Mucosa of stomach (tissue), 1 donor: ENCODE data around the gene MRTFB.
"Not testable (repeated sequence)": the region's sequence is repeated elsewhere in the genome, so short reads cannot be mapped to it uniquely, and the experiment has no call there.

Experiments
- H3K27me3 ChIP-seq: one replicate; pipeline ENCODE4 v1.7.0; 2013; ENCODE audit warnings: mild to moderate bottlenecking, low read length; ENCODE audit not compliant: control insufficient read depth, insufficient read depth
- H3K36me3 ChIP-seq: one replicate; pipeline ENCODE4 v1.7.0; 2013; ENCODE audit warnings: low read length; ENCODE audit not compliant: control insufficient read depth, insufficient read depth
- H3K4me1 ChIP-seq: one replicate; pipeline ENCODE4 v1.7.0; 2013; ENCODE audit warnings: mild to moderate bottlenecking, low read length; ENCODE audit not compliant: control insufficient read depth, insufficient read depth
- H3K4me3 ChIP-seq: one replicate; pipeline ENCODE4 v1.7.0; 2013; ENCODE audit warnings: low read length
- H3K9ac ChIP-seq: one replicate; pipeline ENCODE4 v1.7.0; 2013; ENCODE audit warnings: mild to moderate bottlenecking, low read length, moderate library complexity
- H3K9me3 ChIP-seq: one replicate; pipeline ENCODE4 v1.7.0; 2013; ENCODE audit warnings: mild to moderate bottlenecking, low read length, moderate library complexity; ENCODE audit not compliant: control insufficient read depth
- donor health status: Pancreatic carcinoma.

The MRTFB gene

GRCh38 chr16:14070877-14071575, at the start of gene MRTFB:
TSS of gene MRTFB (plus strand) at chr16:14071319. CDS start at chr16:14140607, 69,288 bp downstream.
- peaks cover 22% of the 10 kb centered on the region for H3K4me1 ChIP-seq
- H3K36me3 ChIP-seq: no peaks in the 10 kb centered on the region
- no peaks in the 10 kb centered on the region for H3K9me3 ChIP-seq
- H3K9ac ChIP-seq: peak within 1 kb of the TSS; percentile 82
- no peaks in the 10 kb centered on the region for H3K27me3 ChIP-seq
- peak within 1 kb of the TSS; percentile 45 for H3K4me3 ChIP-seq

GRCh38 chr16:14023526-14023925, 47.6 kb upstream of the MRTFB start:
- not testable (repeated sequence) for H3K9ac ChIP-seq

GRCh38 chr16:14024283-14024682, 46.8 kb upstream of the MRTFB start:
- Histone ChIP-seq H3K4me1 (peaks cover 8% of the 10 kb centered on the region), H3K9me3 (no peaks in the 10 kb centered on the region), H3K4me3 (no peak overlapping the region), H3K27me3 (no peaks in the 10 kb centered on the region), H3K9ac (no peak overlapping the region), H3K36me3 (no peaks in the 10 kb centered on the region)

More at GRCh38 chr16:14023526-14023925, 47.6 kb upstream of the MRTFB start:
- H3K36me3 ChIP-seq, H3K27me3 ChIP-seq, H3K4me3 ChIP-seq, H3K9me3 ChIP-seq, H3K4me1 ChIP-seq: not testable (repeated sequence)

GRCh38 chr16:14026572-14027285, 44.4 kb upstream of the MRTFB start:
- peaks cover 8% of the 10 kb centered on the region for H3K4me1 ChIP-seq
- H3K36me3 ChIP-seq: no peaks in the 10 kb centered on the region
- no peaks in the 10 kb centered on the region for H3K27me3 ChIP-seq
- H3K9me3 ChIP-seq: no peaks in the 10 kb centered on the region
- no peak overlapping the region for H3K9ac ChIP-seq
- no peak overlapping the region for H3K4me3 ChIP-seq

- Histone ChIP-seq H3K27me3 (no peaks in the 10 kb centered on the region), H3K4me1 (peaks cover 8% of the 10 kb centered on the region), H3K36me3 (no peaks in the 10 kb centered on the region)
These were observed 42.9 kb upstream of the MRTFB start for GRCh38 chr16:14028202-14028601.

GRCh38 chr16:14029658-14030057, 41.5 kb upstream of the MRTFB start:
- H3K9ac ChIP-seq: no peak overlapping the region
- H3K9me3 ChIP-seq: no peaks in the 10 kb centered on the region
- no peaks in the 10 kb centered on the region for H3K36me3 ChIP-seq
- H3K27me3 ChIP-seq: no peaks in the 10 kb centered on the region
- no peaks in the 10 kb centered on the region for H3K4me1 ChIP-seq
- no peak overlapping the region for H3K4me3 ChIP-seq

More at GRCh38 chr16:14028202-14028601, 42.9 kb upstream of the MRTFB start:
- no peak overlapping the region for H3K9ac ChIP-seq
- H3K4me3 ChIP-seq: no peak overlapping the region
- H3K9me3 ChIP-seq: no peaks in the 10 kb centered on the region

- no peaks in the 10 kb centered on the region for H3K9me3 ChIP-seq
- no peaks in the 10 kb centered on the region for H3K4me1 ChIP-seq
- H3K9ac ChIP-seq: no peak overlapping the region
- no peaks in the 10 kb centered on the region for H3K36me3 ChIP-seq
- H3K27me3 ChIP-seq: no peaks in the 10 kb centered on the region
- H3K4me3 ChIP-seq: no peak overlapping the region
These were observed 36.0 kb upstream of the MRTFB start for GRCh38 chr16:14035092-14035491.

GRCh38 chr16:14036889-14037288, 34.2 kb upstream of the MRTFB start:
- no peaks in the 10 kb centered on the region for H3K36me3 ChIP-seq
- no peaks in the 10 kb centered on the region for H3K27me3 ChIP-seq
- H3K9ac ChIP-seq: no peak overlapping the region
- no peaks in the 10 kb centered on the region for H3K4me1 ChIP-seq
- H3K9me3 ChIP-seq: no peaks in the 10 kb centered on the region
- no peak overlapping the region for H3K4me3 ChIP-seq

- Histone ChIP-seq H3K27me3 (no peaks in the 10 kb centered on the region), H3K4me3 (no peak overlapping the region), H3K9ac (no peak overlapping the region), H3K4me1 (no peaks in the 10 kb centered on the region), H3K9me3 (no peaks in the 10 kb centered on the region), H3K36me3 (no peaks in the 10 kb centered on the region)
These were observed 33.2 kb upstream of the MRTFB start for GRCh38 chr16:14037960-14038359.

GRCh38 chr16:14041164-14041563, 30.0 kb upstream of the MRTFB start:
- H3K9ac ChIP-seq: no peak overlapping the region
- no peak overlapping the region for H3K4me3 ChIP-seq
- no peaks in the 10 kb centered on the region for H3K36me3 ChIP-seq
- no peaks in the 10 kb centered on the region for H3K4me1 ChIP-seq
- H3K27me3 ChIP-seq: no peaks in the 10 kb centered on the region
- no peaks in the 10 kb centered on the region for H3K9me3 ChIP-seq

GRCh38 chr16:14042706-14043105, 28.4 kb upstream of the MRTFB start:
- Histone ChIP-seq H3K36me3 (no peaks in the 10 kb centered on the region), H3K27me3 (no peaks in the 10 kb centered on the region), H3K4me3 (no peak overlapping the region)

GRCh38 chr16:14043278-14043677, 27.8 kb upstream of the MRTFB start:
- Histone ChIP-seq H3K9me3 (no peaks in the 10 kb centered on the region), H3K27me3 (no peaks in the 10 kb centered on the region), H3K4me3 (no peak overlapping the region), H3K36me3 (no peaks in the 10 kb centered on the region), H3K9ac (no peak overlapping the region), H3K4me1 (no peaks in the 10 kb centered on the region)

More at GRCh38 chr16:14042706-14043105, 28.4 kb upstream of the MRTFB start:
- no peak overlapping the region for H3K9ac ChIP-seq
- H3K4me1 ChIP-seq: no peaks in the 10 kb centered on the region
- no peaks in the 10 kb centered on the region for H3K9me3 ChIP-seq
